ENCODE measurements around the gene TLE7. TPM values are rescaled to one million over a fixed set of nuclear protein-coding genes. Genes with fewer than 3 reads are reported as not detected.

TLE7 gene
- polyA plus RNA-seq, 2 of the 4 experiments (the other 2 are of a cell fraction), result not detected

GRCh38 chr16:71396594-71396993 lies 45.3 kb downstream of the TLE7 start:
- ChIA-PET CTCF (interaction anchor here (1.0 kb wide), 1 partner anchor 105 kb away, joined by 3 read pairs; no protein-coding TSS in a partner anchor), POLR2A (no interaction called here)
- H3K9me3 ChIP-seq, result no peaks in the 10 kb centered on the region
- DNase-seq (ENCODE audit: low read depth in 1 of 2, low spot score in 1 of 2) (no peak), FAIRE-seq (no peak), ATAC-seq (no peak)
- no peak overlapping the region for H3K4me2 ChIP-seq
- 37% methylated on average over 10 of the region's 10 CpGs for WGBS (ENCODE audit: missing lambda C conversion rate)
- H3K4me1 ChIP-seq, result no peaks in the 10 kb centered on the region
- no peak overlapping the region for H3K27ac ChIP-seq
- no peak overlapping the region for H3K4me3 ChIP-seq
- TF ChIP-seq PBX3 (IDR thresholded peaks at IDR 0.05) (no peak), CHD2 (IDR thresholded peaks at IDR 0.05; ENCODE audit: low read length, partially characterized antibody) (no peak), HES2 (IDR thresholded peaks at IDR 0.05) (no peak), RFX5 (IDR thresholded peaks at IDR 0.05) (no peak), MAZ (IDR thresholded peaks at IDR 0.05; ENCODE audit: borderline replicate concordance, low read depth, low read length) (no peak), FOSL2 (IDR thresholded peaks at IDR 0.05) (no peak), FOSL2 (CRISPR knock-in tag; IDR thresholded peaks at IDR 0.05) (no peak), POLR2A (IDR thresholded peaks at IDR 0.05; ENCODE audit: low read length) (no peak), REST (IDR thresholded peaks at IDR 0.05) (no peak), HOXB13 (CRISPR knock-in tag; IDR thresholded peaks at IDR 0.05; ENCODE audit: low read depth) (no peak), EP300 (IDR thresholded peaks at IDR 0.05) (no peak), KDM1A (IDR thresholded peaks at IDR 0.05; ENCODE audit: low read depth) (no peak), FOSB (CRISPR knock-in tag; IDR thresholded peaks at IDR 0.05) (no peak), RNF2 (IDR thresholded peaks at IDR 0.05; ENCODE audit: borderline replicate concordance, low read depth) (no peak)

GRCh38 chr16:71389330-71389729 lies 52.5 kb downstream of the TLE7 start:
- no peak for FAIRE-seq
- no peak overlapping the region for H3K4me2 ChIP-seq
- DNase-seq (ENCODE audit: low read depth in 1 of 2, low spot score in 1 of 2), result no peak
- H3K4me3 ChIP-seq, result no peak overlapping the region
- ATAC-seq, result no peak
- no peaks in the 10 kb centered on the region for H3K9me3 ChIP-seq
- CTCF ChIA-PET, result interaction anchor here (0.8 to 1.6 kb wide), 3 partner anchors 21 to 23 kb away, joined by 3 to 4 read pairs (median 3); no protein-coding TSS in a partner anchor
- POLR2A ChIA-PET, result interaction anchor here (0.6 kb wide), 1 partner anchor 175 kb away, joined by 5 read pairs; no protein-coding TSS in a partner anchor
- H3K27ac ChIP-seq, result no peak overlapping the region
- WGBS (ENCODE audit: missing lambda C conversion rate), result 43% methylated on average over 7 of the region's 7 CpGs
- 0 out of 2 replicates have a peak, but pooled peaks have one; percentile 17 for TF ChIP-seq NFE2L2 (conservative IDR thresholded peaks at IDR 0.05; ENCODE audit: low read length)
- TF ChIP-seq ZSCAN20 (CRISPR knock-in tag; IDR thresholded peaks at IDR 0.05), result no peak
- H3K4me1 ChIP-seq, result no peaks in the 10 kb centered on the region

GRCh38 chr16:71387045-71387871 lies 54.6 kb downstream of the TLE7 start:
- Histone ChIP-seq H3K4me1 (no peaks in the 10 kb centered on the region), H3K9me3 (no peaks in the 10 kb centered on the region), H3K27ac (no peak overlapping the region), H3K4me3 (no peak overlapping the region), H3K4me2 (no peak overlapping the region)
- CTCF ChIA-PET, result interaction anchor here (1.2 to 1.8 kb wide), 2 partner anchors 26 to 113 kb away, joined by 4 to 5 read pairs; no protein-coding TSS in a partner anchor
- ATAC-seq, result no peak
- FAIRE-seq, result no peak
- 38% methylated on average over 9 of the region's 9 CpGs for WGBS (ENCODE audit: missing lambda C conversion rate)
- POLR2A ChIA-PET, result no interaction called here
- no peak for TF ChIP-seq HMGXB4 (CRISPR knock-in tag; IDR thresholded peaks at IDR 0.05; ENCODE audit: borderline replicate concordance)
- no peak for TF ChIP-seq HES2 (IDR thresholded peaks at IDR 0.05)
- TF ChIP-seq HEYL (CRISPR knock-in tag; IDR thresholded peaks at IDR 0.05), result no peak
- TF ChIP-seq RCOR1 (IDR thresholded peaks at IDR 0.05; ENCODE audit: low read depth, low read length), result no peak
- TF ChIP-seq ZNF302 (CRISPR knock-in tag; IDR thresholded peaks at IDR 0.05), result no peak
- TF ChIP-seq CBX2 (IDR thresholded peaks at IDR 0.05; ENCODE audit: borderline replicate concordance, low read depth), result no peak
- no peak for TF ChIP-seq BCL3 (IDR thresholded peaks at IDR 0.05)
- no peak for TF ChIP-seq HOXB5 (CRISPR knock-in tag; IDR thresholded peaks at IDR 0.05)
- no peak for TF ChIP-seq NPAS2 (CRISPR knock-in tag; IDR thresholded peaks at IDR 0.05; ENCODE audit: borderline replicate concordance)
- TF ChIP-seq RFX5 (IDR thresholded peaks at IDR 0.05), result no peak
- DNase-seq (ENCODE audit: low read depth in 1 of 2, low spot score in 1 of 2), result no peak

All from A549 (cell line).